GM19463 (cell line): Measurements from ENCODE around the gene FRMD4A.
"Not testable (repeated sequence)": the region's sequence is repeated elsewhere in the genome, so short reads cannot be mapped to it uniquely, and the experiment has no call there.

Source experiments
- ATAC-seq: cut with Tn5 transposase; IDR thresholded peaks from one replicate; pipeline ENCODE4 v1.9.1; 2021; ENCODE audit warnings: mild to moderate bottlenecking, moderate library complexity; ENCODE audit not compliant: unreplicated experiment

Gene FRMD4A

DNA sequence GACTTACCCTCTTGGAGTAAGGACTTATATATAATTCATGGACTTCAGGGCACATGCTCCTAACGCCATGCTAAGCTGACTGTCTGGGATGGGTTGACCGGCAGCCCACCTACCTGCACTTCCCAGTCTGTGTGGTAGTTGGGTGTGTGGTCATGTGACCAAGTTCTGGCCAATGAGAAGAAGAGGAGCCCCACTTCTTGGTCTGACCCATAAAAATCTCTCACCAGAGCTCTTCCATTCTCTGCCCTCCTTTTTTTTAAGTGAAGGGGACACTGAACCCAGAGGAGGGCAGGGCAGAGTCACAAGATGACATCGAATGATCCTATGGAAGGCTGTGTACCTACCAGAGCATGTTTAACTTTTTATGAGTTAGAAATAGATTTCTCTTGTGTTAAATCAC, 370.1 kb downstream of the FRMD4A start:
- no peak for ATAC-seq

DNA sequence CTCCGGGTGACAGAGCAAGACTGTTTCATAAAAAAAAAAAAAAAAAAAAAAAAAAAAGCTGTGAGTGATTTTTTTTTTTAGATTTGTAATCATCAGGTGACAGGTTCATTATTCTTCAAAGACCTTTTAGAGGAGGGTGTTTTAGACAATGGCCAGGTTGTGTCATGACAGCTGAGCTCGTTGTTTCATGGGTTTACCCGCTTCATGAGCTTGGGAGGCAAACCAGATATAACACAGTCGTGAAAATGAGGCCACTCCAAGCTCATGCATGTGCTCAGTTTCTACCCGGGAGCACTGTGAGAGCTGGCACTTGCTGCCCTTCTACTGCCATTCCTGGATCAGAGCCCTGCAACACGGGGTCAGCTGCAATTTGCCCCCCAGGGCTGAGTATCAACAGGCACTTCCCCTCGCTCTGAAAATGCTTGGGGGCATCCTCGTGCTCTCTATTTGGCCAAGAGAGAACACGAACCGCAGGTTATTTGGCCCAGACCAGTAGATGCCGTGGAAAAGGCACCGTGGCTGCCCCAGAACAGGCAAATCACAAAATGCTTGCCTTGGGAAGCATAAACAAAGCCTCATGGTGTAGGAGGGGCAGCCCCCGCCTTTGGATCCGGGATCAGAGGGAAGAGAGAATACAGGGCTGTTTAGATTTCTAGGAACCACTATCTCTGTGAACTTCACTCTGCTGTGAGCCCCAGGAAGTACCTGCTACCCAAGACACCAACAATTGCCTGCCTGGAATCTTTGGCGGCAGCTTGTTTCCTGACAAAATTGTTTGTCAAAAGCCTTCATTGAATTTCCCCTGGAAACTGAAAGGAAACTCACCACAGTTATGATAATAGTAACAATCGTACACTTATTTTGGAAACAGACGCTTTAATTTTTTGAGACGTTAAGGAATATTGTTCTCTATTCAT, 371.0 kb downstream of the FRMD4A start:
- ATAC-seq = no peak

DNA sequence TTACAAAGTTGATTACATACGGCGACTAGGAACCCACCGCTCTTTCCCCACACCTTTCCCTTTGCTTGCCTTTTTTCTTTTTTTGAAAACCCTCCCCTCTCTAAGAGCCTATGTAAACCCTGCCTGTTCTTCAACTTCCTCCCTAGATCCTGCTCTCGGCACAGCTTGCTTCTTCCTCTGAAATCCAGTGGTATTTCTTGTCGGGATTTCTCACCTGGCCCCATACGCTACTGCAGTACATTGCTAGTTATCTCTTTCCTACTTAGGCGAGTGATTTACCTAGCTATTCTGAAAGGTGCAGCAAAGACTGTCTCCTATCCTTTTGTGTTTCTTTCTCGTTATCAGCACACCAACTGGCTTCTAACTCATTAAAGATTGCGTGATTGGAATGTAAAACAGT, 372.9 kb downstream of the FRMD4A start:
- no peak for ATAC-seq

DNA sequence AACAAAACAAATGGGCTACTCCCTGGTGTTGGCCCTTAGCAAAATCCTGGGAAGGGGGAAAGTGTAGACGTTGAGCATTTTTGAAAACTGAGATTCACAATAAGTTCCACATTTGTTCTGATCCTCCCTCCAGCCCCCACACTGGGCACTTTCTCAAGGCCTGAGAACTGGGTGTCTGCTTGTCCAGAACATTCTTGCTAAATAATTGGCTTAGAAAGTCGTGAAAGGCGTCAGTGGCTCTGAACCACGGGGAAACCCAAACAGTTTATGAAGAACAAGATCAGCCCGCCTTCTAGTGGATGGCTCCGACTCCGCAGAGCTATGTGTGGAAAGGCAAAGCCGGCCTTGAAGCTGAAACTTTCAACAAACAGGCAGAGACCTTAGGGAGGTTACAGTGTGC, 373.9 kb downstream of the FRMD4A start:
- no peak for ATAC-seq

DNA sequence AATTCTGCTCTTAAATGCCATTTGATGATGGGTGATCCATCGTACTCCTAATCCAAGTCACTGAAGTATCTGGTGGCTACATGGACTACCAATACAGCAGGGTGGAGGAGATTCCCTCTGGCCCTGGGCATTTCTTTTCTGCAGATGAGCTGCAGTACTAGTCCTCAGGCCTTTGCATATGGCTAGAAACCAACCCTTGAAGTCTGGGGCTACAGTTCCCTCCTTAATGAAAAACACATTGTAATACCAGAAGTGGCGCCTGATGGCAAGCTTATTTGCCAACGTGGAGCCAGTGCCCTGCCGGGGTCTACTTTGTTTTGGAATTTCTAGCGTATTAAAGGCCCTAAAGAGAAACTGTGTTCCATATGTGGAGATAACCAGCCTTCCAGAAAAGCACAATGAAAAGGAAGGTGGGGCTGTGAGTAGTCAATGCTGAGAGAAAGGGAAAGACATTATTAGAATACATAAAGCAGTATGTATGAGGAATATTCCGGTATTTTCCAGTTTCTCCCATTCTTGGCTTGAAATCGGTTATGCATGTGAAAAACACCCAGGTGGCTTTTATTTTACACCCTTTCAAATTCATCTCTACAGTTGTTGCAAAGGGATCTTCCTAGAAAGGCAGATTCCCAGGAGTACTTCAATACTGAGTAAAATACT, 375.2 kb downstream of the FRMD4A start:
- ATAC-seq = no peak

DNA sequence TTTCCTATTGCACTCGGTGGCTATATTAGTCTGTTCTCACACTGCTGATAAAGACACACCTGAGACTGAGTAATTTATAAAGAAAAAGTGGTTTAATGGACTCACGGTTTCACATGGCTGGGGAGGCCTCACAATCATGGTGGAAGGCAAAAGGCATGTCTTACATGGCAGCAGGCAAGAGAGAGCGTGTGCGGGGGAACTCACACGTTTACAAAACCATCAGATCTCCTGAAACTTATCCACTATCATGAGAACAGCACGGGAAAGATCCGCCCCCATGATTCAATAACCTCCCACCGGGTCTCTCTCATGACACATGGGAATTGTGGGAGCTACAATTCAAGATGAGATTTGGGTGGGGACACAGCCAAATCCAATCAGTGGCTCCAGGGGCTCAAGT, 376.5 kb downstream of the FRMD4A start:
- ATAC-seq = not testable (repeated sequence)

DNA sequence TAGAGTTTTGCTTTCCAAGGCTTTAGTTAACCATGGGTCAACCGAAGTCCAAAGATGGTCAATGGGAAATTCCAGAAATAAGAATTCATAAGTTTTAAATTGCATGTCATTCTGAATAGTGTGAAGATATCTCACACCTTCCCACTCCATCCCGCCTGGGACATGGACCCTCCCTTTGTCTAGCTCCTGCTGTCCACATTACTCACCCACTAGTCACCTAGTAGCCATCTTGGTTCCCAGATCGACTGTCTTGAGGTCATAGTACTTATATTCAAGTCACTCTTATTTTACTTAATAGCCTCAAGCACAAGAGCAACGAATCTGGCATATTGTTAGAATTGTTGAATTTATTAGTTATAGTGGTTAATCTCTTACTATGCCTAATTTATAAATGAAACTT, 377.4 kb downstream of the FRMD4A start:
- ATAC-seq = no peak

DNA sequence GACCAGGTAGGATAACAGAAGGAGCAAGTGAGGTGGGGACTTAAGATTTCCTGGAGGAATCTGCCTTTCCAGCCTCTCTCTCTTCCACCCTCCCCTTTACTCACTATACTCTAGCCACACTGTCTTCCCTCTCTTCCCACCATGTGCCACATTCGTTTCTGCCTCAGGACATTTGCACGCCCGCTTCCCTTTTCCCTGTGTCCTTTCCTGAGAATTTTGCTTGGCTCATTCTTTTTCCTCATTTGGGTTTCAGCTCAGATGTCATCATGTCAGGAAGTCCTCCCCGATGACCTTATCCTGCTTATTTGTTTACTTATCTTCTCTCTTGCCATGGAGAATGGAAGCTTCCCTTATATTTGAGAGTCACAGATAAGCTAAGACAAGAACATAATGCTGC, 380.2 kb downstream of the FRMD4A start:
- ATAC-seq = no peak

DNA sequence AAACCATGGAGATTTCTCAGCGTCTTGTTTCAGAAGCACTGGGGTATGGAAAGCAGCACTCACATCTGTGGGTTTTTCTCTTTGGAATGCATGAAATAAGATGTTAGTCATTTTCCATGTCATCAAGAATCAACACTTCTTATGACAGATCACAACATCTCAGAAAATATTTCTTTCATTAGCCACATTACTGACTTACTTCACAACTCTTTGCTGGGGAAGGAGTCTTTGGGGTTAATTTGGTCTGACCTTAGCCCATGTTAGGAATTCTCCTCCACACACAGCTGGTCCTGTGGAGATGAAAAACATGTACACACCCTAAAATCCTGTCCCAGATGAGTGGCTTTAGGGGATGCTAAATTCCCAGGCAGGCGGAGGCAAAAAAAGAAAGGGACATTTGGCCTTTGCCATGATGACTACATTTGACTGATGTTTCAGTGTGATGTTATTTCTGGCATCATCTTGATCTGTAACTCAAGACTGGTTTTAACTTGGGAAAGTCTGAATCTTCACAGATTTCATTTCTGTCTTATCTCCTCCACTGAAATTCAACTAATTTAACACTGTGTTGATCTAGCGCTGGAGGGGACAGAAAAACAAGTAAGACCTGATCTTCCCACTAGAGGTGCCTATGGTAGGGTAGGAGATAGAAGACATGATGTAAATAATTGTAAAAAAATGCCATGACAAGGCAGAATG, 380.7 kb downstream of the FRMD4A start:
- ATAC-seq = no peak

DNA sequence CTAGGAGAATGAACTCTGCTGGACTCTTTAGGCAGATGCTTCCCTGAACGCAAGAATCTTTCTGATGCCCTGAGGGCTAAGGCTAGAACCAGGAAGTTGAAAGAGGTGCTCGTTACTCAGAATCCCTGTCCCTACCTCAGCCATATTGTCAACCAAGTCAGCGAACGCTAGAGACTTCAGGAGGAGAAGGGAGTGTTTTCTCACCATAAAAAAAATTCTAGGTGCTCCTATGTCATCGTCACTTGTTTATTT, 384.6 kb downstream of the FRMD4A start:
- ATAC-seq = no peak

DNA sequence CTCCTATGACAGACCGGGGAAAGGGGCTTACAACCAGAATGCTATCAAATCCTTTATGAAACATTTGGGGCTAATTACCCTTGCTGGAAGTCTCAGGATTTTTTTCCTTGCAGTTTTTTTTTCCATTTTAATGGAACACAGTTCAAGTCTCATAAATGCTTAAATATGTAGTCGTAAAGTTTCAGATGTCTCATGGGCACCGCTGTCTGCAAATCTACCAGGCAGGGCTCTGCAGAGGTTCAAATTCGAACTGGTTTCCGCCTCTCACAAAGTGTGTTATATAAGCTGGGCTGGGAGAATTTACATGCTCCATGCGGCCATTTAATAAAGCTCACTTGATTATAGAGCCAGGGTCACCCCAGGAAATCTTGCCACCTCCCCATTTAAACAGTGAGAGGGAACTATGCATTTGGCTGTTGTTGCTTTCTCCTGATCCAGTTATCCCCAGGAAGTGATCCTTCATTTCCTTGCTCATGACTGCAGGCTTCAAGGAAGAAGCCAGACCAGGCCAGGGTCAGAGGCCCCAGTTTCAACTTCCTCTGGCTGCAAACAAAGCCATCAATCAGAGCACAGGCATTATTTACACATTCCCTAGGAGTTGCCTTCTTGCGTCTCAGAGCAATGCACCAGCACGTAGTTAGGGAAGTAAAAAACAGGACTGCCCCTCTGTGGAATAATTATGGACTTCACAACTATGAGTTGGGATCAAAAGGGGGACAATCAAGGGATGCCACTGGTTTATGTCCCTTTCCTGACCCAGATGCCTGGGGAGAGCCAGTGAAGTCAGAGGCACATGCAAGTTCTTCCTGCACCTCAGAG, 385.1 kb downstream of the FRMD4A start:
- ATAC-seq = no peak

DNA sequence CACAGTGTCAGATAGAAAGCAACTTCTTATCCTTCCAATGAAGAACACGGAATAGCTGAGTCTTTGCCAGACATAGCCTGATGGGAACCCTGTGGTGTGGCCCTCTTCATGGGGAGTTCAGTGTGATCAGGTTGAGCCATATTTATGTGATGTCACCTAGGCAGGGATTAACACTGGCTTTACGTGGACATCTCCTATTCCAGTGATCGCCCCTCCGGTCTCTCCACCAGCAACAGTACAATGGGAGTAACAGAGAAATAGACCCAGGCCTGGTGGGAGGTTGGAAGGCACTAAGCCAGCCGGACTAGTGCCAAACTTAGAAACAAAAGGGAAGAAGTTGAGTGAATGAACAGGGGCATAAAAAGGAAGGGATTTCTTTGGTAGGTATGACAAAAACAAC, 385.9 kb downstream of the FRMD4A start:
- no peak for ATAC-seq

DNA sequence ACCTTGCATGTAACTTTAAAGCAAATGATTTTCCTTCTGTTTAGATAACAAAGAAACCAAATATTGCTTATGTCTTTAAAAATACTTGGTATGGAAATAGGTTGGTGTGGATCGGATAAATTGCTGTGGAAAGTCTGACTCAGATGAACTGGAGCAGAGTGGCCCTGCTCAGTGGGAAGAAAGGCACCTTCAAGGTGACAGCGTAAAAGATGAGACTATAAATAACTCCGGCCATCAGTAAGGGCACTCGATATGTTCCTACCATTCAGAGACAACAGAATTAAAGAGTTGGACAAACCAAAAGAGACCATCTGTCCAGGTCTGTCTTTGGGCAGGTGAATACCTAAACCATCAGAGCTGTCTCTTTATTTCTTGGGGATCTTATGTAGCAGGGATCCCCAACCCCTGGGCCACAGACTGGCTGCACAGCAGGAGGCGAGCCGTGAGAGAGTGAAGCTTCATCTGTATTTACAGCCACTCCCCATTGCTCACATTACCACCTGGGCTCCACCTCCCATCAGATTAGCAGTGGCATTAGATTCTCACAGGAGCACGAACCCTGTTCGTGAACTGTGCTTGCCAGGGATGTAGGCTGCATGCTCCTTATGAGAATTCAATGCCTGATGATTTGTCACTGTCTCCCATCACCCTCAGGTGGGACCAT, 386.9 kb downstream of the FRMD4A start:
- ATAC-seq = no peak

DNA sequence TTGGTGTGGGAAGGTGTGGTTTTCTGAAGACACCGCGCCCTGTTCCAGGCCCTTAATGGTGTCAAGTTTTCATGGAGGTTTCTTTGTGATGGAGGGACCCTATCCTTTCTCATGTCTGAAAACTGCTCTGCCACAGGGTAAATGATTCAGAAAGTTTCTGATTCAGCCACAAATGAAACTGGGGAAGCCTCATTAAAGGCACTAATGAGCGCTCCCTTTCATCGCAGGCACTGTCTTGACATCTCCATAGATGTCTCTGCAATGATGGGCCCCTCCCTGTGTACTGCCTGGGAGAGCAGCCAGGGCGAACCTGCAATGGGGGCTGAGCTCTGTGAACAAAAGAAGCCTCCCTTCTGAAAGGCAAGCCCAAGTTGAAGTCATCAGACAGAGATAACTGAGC, 388.7 kb downstream of the FRMD4A start:
- peak; percentile 62 for ATAC-seq

DNA sequence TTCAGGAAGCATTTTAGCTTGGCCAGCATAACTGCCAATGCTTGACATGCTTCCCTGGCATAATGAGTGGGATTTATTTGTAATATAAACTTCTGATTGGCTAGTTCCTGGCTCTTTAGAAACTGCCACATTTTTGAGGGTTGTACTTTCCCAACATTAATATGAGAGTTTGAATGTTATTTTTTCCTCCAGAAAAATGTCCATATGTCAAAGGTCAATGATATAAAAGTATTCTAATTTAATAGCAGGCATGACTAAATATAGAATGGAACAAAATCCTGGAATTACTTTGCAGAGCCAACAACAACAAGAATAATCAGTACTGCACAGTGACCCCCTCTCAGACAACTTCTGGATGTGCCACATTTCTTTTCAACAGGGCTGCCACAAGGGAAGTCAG, 391.3 kb downstream of the FRMD4A start:
- ATAC-seq = no peak

DNA sequence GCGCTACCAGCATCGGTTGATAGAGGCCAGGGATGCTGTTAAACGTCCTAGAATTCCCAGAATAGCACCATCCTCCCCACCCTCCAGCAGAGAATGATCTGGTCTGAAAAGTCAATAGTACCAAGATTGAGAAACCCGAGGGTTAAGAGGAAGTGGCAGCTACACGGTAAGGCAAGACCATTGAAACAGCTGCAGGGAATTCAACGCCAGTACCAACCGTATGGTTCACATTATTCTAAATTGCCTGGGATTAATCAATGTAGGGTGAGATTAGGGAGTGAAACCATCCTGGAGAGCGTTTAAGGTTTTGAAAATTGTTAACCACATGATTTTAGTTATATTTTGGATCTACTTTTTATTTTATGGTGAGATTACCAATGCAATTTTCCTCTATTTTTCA, 391.8 kb downstream of the FRMD4A start:
- no peak for ATAC-seq

DNA sequence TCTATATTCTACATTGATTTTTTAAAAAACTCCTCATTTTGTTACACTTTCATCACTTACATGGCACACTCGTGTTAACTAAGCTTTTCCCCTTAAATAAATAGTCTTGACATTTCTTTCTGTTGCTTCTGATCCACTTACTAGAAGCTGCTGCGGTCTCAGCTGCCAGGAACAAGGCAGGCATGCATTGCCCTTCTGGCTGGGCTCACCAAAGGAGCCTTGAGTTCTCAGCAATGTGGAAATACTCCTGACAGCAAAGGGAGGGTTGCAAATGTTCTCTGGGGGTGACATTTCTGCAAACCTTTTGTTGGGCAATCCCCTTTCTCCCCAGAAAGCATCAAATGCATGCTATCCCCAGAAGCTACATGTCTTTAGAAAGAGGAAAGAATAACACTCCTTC, 393.9 kb downstream of the FRMD4A start:
- no peak for ATAC-seq

DNA sequence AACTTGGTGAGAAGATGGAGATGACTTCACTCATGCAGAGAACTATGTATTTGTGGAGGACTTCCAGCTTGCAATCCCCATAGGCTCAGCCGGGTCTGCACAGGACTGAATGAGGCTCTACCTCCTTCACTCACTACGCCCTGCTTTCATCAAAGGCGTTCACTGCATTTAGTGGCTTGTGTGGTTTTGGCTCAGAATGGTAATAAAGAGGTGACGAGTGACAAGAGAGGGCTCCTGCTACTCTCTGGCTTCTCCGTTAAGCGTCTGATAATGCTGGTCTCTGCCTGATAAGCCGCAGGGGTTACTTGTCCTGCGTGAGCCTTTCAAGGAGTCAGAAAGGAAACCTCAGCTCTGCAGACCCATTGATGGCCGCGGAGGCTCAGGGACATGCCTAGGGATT, 400.6 kb downstream of the FRMD4A start:
- no peak for ATAC-seq

DNA sequence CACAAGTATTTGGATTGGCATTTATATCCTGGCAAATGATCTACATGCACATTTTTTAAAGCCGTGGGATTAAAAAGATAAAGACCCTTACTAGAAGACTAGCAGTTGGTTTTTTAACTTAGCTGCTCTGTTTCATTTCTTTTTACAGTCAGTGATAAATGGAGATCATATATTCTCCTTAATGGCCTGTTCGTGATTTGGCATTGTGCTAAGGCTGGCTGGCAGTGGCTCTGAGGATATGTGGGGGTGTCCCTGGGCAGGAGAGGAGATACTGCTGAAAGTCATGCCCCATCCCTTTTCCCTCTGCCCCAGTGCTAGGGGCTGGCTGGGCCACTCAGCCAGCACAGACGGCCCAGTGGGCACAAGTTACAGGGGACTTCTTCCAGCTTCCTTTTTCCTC, 402.3 kb downstream of the FRMD4A start:
- ATAC-seq = no peak

DNA sequence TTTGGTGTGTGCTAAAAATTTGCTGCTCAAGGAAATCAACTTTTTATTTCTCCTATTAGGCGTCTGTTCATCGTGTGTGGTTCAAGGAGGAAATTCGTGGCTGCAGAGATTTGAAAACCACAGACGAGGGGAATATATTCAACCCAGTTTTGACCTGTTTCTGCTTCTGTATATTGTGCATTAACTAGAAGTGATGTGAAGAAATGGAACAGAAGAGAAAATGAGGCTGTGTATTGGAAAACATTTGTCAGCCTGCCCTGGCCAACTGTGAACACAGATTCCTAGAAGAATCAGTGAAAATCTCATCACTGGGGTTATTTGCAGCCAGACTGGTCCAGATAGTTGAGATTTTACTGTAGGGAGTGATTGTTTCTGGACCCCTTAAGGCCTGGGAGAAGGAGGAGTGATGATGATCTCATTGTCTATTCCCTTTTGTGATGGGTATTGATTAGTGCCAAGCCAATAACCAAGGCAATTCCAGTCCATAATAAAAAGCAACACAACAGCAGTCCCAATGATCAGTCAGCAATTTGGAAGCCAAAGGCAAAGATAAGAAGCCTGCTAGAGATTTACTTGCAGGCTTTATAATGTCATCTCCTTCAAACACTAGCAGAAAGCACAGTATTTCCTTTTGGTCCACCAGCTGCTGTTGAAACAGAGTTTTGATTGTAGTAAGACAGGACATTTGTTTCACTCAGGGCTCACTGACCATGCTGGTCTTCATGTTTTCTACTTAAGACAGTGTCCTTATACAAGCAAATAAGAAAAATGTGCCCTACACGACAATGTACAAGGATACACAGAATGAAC, 404.5 kb downstream of the FRMD4A start:
- ATAC-seq = no peak
